HG03175 (cell line): Measurements from ENCODE around the gene MAGI1.

Experiments
- ATAC-seq: cut with Tn5 transposase; IDR thresholded peaks from one replicate; pipeline ENCODE4 v1.9.1; 2021; ENCODE audit warnings: mild to moderate bottlenecking, moderate library complexity; ENCODE audit not compliant: unreplicated experiment

Gene MAGI1

GRCh38 chr3:65478551-65479500 is 559.9 kb downstream of the MAGI1 start:
- no peak for ATAC-seq

GRCh38 chr3:65473736-65474135 is 565.0 kb downstream of the MAGI1 start:
- ATAC-seq: no peak

DNA sequence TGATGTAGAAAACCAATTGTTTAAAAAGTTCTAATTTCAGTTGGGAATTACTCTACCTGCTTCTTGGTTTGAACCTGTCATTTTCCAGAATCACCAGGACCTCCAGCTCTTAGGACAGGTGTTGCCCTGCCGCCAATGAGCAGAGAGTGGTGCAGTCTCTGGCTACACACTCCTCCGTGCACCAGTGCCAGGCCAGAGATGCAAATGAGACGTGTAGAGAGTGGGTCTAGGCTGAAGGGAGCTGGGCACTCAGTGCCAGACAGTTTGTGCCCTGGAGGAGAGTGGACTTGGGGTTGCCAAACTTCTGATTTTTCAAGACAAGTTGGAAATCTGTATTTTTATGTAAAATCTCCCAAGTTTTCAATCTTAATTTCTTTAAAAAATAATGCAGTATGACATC is 566.2 kb downstream of the MAGI1 start:
- no peak for ATAC-seq

DNA sequence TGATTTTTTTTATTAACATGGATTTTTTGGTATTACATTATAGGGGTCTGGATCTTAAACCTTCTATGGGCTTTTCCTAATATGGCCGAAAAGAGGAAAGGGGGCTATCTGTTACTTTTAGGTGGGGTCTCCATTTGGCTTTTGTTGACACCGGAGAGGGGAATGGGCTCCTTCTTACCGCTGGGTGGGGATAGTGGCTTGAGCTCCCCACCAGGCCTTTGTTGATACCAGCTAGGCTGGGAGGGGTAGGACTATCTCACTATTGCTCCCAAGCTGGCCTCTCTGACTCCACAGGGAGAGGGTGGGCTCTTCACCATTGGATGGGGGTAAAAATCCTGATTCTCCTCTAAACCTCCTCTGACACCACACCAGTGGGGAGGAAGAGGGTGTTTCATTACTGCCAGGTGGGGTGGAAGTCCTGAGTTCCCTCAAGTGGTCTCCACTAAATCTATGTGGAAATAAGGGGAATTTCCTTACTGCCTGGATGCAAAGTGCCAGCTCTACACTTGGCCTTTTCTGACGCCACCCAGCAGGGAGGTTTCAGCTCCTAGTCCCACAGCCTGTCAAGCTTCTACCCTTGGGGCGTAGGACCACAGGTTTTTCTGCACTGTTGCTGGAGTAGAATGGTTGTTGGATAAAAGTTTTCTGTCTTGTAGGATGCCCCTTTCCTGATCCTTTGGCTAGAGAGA is 572.3 kb downstream of the MAGI1 start:
- no peak for ATAC-seq

DNA sequence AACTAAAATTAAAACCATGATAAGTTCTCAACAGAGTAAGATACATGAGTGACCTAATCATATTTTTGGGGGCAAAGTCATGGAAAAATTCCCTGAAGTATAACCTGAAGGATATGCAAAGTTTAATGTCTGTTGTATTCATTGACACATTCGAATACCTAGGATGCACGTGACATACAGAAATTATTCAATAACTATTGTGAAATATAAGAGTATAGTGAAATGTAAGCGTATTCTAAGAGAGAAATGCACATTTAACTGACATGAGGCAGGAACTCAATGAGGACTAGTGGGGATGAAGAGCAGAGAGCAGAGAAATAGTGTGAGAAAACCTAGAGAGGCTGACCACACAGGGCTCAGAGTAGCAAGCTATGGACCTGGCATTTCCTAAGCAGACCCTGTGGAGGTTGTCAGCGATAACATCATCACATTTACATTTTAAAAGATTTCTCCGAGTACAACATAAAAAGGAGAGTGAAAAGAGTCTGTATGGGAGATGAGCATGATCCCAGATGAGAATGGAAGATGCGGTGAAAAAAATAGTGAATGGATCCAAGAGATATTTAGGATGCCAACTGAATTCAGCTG is 588.8 kb downstream of the MAGI1 start:
- no peak for ATAC-seq

DNA sequence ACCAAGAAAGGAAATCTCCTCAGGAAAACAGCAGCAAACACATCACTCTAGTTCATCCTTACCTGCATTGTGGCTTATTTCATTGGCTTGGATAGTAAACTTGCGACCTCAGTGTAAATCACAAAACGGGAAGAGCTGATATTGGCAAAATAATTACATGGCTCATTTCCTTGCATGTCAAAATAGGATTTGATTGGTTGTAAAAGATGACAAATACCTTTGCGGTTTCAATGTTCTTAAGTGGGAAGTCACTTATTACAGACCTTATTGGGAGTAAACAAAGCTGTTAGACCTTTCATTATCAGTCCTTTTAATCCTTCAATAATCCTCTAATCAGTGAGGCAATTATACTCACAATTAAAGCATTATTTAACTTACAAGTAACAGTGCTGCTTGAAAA is 590.6 kb downstream of the MAGI1 start:
- ATAC-seq: no peak

GRCh38 chr3:65445573-65446169 is 593.0 kb downstream of the MAGI1 start:
- no peak for ATAC-seq

- no peak for ATAC-seq
Measured at GRCh38 chr3:65444447-65444815, 594.3 kb downstream of the MAGI1 start.

GRCh38 chr3:65443739-65444446 is 594.8 kb downstream of the MAGI1 start:
- ATAC-seq: no peak

DNA sequence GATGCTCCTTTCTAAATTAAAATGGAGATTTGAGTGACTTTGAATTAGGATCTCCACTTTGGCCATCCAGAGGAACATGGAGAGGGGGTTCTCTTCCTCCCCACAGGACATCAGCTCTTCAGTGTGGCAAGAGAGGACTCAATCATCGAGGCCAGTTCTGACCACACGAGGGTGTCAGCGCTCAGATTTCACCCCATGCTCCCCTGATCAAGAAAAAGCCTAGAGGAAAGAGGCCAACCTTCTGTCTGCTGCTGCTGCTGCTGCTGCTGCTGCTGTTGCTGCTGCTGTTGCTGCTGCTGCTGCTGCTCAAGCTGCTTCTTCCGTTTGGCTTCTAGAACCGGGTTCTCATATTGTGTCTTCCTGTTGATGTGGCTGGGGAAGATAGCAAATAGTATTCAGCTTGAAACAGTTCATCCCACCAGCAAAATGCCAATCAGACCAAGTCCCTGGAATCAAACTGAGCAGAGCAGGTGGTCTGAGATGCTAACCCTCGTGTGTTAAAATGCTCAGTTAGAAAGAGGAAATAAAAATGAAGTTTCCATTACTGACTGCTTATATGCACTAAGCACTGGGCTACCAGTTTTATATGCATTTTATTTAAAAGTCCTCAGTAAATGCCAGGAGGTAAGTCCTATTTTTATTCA is 599.0 kb downstream of the MAGI1 start:
- no peak for ATAC-seq

- ATAC-seq: no peak
Measured at GRCh38 chr3:65438612-65439011, 600.1 kb downstream of the MAGI1 start.

DNA sequence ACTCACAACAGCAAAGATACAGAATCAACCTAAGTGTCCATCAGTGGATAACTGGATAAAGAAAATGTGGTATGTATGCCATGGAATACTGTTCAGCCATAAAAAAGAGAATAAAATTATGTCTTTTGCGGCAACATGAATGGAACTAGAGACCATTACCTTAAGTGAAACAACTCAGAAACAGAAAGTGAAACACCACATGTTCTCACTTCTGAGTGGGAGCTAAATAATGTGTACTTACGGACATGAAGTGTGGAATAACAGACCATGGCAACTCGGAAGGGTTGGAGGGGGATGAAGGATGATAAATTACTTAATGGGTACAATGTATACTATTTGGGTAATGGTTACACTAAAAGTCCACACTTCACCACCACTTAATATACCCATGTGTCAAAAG is 600.6 kb downstream of the MAGI1 start:
- ATAC-seq: no peak

- no peak for ATAC-seq
Measured at GRCh38 chr3:65436580-65436979, 602.1 kb downstream of the MAGI1 start.

DNA sequence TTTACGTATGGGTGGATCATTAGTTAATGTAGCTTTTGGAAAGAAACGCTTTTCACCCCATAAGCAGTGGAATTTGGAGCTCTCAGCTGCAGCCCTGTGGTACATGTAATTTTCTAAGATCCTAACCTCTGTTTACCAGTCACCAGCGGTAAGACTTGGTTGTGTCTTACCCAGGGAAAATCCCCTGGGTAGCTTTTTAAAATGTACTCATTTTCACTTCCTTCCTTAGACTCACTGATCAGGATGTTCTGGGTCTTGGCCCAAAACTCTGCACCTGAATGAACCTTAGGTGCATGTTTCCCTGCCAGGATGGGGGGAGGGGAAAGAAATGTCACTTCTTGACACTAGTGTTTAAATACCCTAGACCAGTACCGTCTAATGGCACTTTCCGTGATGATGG is 605.2 kb downstream of the MAGI1 start:
- ATAC-seq: no peak

DNA sequence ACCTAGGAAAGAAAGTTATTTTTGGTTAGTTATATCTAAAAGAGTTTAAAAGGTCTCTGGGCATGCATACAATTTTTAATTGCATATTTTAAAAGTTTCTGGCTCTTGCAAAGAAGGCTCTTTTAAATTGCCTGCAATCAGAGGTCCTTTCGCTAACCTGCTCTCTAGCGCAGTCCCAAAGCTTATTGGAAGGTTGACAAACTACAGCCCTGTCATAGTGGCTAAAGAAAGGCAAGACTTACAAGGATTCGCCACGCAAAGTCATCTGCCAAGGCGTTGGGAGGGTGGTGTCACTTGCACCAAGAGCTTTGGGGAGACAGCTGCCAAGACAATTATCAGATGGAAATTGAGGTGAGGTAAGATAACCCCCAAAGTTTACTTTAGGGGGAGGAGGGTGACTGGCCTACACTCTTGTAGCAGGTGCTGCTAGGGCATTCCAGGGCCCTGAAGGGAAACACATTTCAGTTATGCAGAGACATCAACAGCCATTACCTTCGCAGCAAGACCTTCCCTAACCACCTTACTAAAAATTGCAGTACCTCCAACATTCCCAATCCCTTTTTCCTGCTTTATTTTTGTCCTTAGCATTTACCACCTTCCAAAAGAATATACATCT is 606.2 kb downstream of the MAGI1 start:
- no peak for ATAC-seq

GRCh38 chr3:65425880-65426279 is 612.8 kb downstream of the MAGI1 start:
- no peak for ATAC-seq

- no peak for ATAC-seq
Measured at GRCh38 chr3:65422154-65422553, 616.6 kb downstream of the MAGI1 start.

GRCh38 chr3:65419233-65419632 is 619.5 kb downstream of the MAGI1 start:
- no peak for ATAC-seq

- ATAC-seq: no peak
Measured at GRCh38 chr3:65413891-65414290, 624.8 kb downstream of the MAGI1 start.

GRCh38 chr3:65412588-65412987 is 626.1 kb downstream of the MAGI1 start:
- no peak for ATAC-seq
